Naive B cell (primary cell): ENCODE data around the gene HSD17B7. TPM values are rescaled to one million over a fixed set of nuclear protein-coding genes. Genes with fewer than 3 reads are reported as not detected.
A peak's percentile ranks its signal among the peaks of the same experiment; 100 is the strongest.
"Not testable (repeated sequence)": the region's sequence is repeated elsewhere in the genome, so short reads cannot be mapped to it uniquely, and the experiment has no call there.

ENCODE experiments used
- ATAC-seq, 2 donors: fragments of 150-1000 bp; cut with Tn5 transposase; 2 replicates each; pipeline ENCODE4 v1.10.0; 2021; ENCODE audit warnings: low read depth in 2 of 2, mild to moderate bottlenecking in 2 of 2, moderate library complexity in 2 of 2
- DNase-seq: peaks from one replicate; pipeline ENCODE4 v3.0.0; 2022
- H3K27ac Mint-ChIP-seq, 6 donors: one replicate each; pipeline ENCODE4 v1.8.0; 2020 to 2022; ENCODE audit warnings: mild to moderate bottlenecking in 6 of 6, mixed read lengths in 6 of 6, moderate library complexity in 5 of 6, inconsistent platforms in 2 of 6
- H3K27me3 Mint-ChIP-seq, 3 donors: one replicate each; pipeline ENCODE4 v1.8.0; 2021 to 2022; ENCODE audit warnings: mixed read lengths in 3 of 3, mild to moderate bottlenecking in 1 of 3
- H3K36me3 Mint-ChIP-seq, 2 donors: one replicate each; pipeline ENCODE4 v1.8.0; 2020 to 2022; ENCODE audit warnings: mixed read lengths in 2 of 2, inconsistent platforms in 1 of 2, mild to moderate bottlenecking in 1 of 2
- H3K4me1 Mint-ChIP-seq, 3 donors: one replicate each; pipeline ENCODE4 v1.8.0; 2020 to 2022; ENCODE audit warnings: mixed read lengths in 3 of 3, inconsistent platforms in 1 of 3, mild to moderate bottlenecking in 1 of 3, moderate library complexity in 1 of 3
- H3K4me3 Mint-ChIP-seq, 8 donors: one replicate each; pipeline ENCODE4 v1.8.0; 2020 to 2022; ENCODE audit warnings: mild to moderate bottlenecking in 8 of 8, mixed read lengths in 8 of 8, moderate library complexity in 8 of 8, inconsistent platforms in 2 of 8
- H3K9me3 Mint-ChIP-seq, 7 donors: one replicate each; pipeline ENCODE4 v1.8.0; 2020 to 2022; ENCODE audit warnings: mixed read lengths in 7 of 7, mild to moderate bottlenecking in 5 of 7, inconsistent platforms in 2 of 7, moderate library complexity in 1 of 7
- polyA plus RNA-seq, 6 donors: library from polyadenylated mRNA; unstranded; fragments of 300-500 nt; fragmentation: Illumina TruSeq; gene quantifications; one replicate each; pipeline ENCODE4 v1.2.3, GENCODE V29; 2021; ENCODE audit warnings: low read depth in 6 of 6

The HSD17B7 gene
- polyA plus RNA-seq, 6 donors from 2014 or later: 7.7 to 30.5 (median 20.8) TPM

GRCh38 chr1:162782671-162783070 is 7.8 kb upstream of the HSD17B7 start:
- H3K9me3 Mint-ChIP-seq: peaks cover 0 to 2% (median 0%) of the 10 kb centered on the region in 7 donors
- H3K4me3 Mint-ChIP-seq: no peak overlapping the region
- H3K27ac Mint-ChIP-seq: no peak overlapping the region
- peaks cover 32 to 53% (median 46%) of the 10 kb centered on the region in 3 donors for H3K27me3 Mint-ChIP-seq
- no peaks in the 10 kb centered on the region for H3K4me1 Mint-ChIP-seq
- ATAC-seq (no peak), DNase-seq (no peak)
- no peaks in the 10 kb centered on the region for H3K36me3 Mint-ChIP-seq

DNA sequence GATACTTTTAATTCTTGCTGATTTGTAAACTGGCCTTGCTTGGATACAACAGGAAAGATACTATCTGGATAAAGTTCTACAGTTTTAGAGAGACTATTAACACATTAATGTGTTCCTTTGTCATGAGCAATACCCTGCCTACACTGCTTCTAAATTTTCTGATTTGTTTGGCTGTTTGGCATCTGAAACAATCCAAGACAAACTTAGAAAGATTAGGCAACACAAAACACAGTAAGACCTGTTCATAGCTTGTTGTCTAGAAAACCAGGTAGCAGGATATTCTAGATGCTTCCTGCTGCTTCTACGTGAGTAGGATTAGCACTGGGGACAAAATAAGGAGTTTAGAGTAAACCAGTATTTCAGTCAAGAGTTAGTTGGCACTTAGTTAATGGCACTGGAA is 5.6 kb upstream of the HSD17B7 start:
- DNase-seq, H3K4me3 Mint-ChIP-seq, H3K27ac Mint-ChIP-seq, H3K36me3 Mint-ChIP-seq, H3K4me1 Mint-ChIP-seq, H3K9me3 Mint-ChIP-seq, ATAC-seq: not testable (repeated sequence)
- H3K27me3 Mint-ChIP-seq: peaks cover 22 to 43% (median 29%) of the 10 kb centered on the region in 3 donors

- not testable (repeated sequence) for DNase-seq, H3K27me3 Mint-ChIP-seq, H3K36me3 Mint-ChIP-seq, H3K4me1 Mint-ChIP-seq, ATAC-seq, H3K9me3 Mint-ChIP-seq
- H3K27ac Mint-ChIP-seq: peak overlapping the region in 2 of 6 donors; percentile 38 to 57
- peak overlapping the region in 1 of 8 donors; percentile 24 for H3K4me3 Mint-ChIP-seq
Observed at GRCh38 chr1:162788783-162789182, 1.7 kb upstream of the HSD17B7 start.

DNA sequence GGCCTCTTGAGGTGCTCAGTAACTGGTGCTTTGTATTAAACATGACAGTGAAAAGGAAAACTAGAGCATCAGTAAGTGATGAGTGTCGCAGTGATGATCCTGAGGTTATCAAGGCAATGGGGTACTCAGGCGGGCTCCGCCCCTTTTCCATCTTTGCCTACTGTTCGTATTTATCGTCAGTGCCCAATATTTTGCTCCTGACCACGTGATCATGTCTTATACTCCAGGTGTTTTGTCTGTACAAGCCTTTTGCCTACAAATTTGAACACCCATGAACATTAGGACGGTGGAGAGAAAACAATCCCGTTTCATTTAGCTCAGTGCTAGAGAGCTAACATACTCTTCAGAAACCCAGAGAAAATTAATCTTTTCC is 469 bp downstream of the HSD17B7 start:
- not testable (repeated sequence) for DNase-seq, H3K9me3 Mint-ChIP-seq, H3K36me3 Mint-ChIP-seq, H3K27me3 Mint-ChIP-seq, ATAC-seq, H3K4me1 Mint-ChIP-seq
- Mint-ChIP-seq H3K27ac (peak overlapping the region; percentile 92 to 99 (median 98)), H3K4me3 (peak overlapping the region; percentile 83 to 99 (median 96))

- not testable (repeated sequence) for DNase-seq, ATAC-seq, H3K27me3 Mint-ChIP-seq, H3K27ac Mint-ChIP-seq, H3K9me3 Mint-ChIP-seq, H3K4me3 Mint-ChIP-seq, H3K4me1 Mint-ChIP-seq
- H3K36me3 Mint-ChIP-seq: peaks cover 0 to 14% of the 10 kb centered on the region in 2 donors
Observed at GRCh38 chr1:162794284-162794683, 3.8 kb downstream of the HSD17B7 start.

DNA sequence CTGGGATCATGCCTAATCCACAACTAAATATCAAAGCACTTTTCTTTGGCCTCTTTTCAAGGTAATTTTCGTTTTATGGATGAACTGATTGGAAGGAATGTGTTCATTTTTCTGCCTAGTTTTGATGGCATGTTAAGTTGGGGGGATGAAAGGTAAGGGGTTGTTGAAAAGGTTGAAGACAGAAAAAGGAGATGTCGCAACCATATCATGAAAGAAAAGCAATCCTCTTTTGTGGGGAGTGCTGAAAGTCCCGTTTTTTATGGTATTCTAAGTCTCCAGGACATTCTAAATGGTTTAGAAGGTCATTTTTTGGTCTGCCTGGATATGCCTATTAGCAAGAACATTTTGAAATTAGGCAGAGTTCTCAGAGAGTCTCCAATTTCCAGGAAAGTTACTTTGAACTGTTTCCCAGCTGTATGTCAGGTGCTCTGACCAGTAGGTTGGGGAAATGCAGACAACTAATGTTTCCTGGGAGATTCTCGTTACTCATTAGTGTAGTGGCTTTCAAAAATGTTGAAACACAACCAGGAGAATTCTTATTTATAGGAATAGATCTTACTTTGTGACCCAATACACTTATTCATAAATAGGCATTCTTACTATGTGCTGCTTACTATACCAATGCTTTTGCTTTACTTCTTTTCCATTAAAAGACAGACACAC is 6.2 kb downstream of the HSD17B7 start:
- peak overlapping the region in 1 of 6 donors; percentile 80 for H3K27ac Mint-ChIP-seq
- DNase-seq, ATAC-seq, H3K27me3 Mint-ChIP-seq, H3K9me3 Mint-ChIP-seq, H3K4me3 Mint-ChIP-seq, H3K4me1 Mint-ChIP-seq: not testable (repeated sequence)
- peaks cover 0 to 19% of the 10 kb centered on the region in 2 donors for H3K36me3 Mint-ChIP-seq

GRCh38 chr1:162799995-162800830 is 9.7 kb downstream of the HSD17B7 start:
- peaks cover under 1 to 25% of the 10 kb centered on the region in 2 donors for H3K36me3 Mint-ChIP-seq
- not testable (repeated sequence) for ATAC-seq, H3K27me3 Mint-ChIP-seq, H3K4me1 Mint-ChIP-seq, H3K4me3 Mint-ChIP-seq, H3K27ac Mint-ChIP-seq, H3K9me3 Mint-ChIP-seq, DNase-seq

GRCh38 chr1:162807503-162807902 is 17.0 kb downstream of the HSD17B7 start:
- H3K4me3 Mint-ChIP-seq, ATAC-seq, H3K27me3 Mint-ChIP-seq, H3K27ac Mint-ChIP-seq, H3K4me1 Mint-ChIP-seq, H3K9me3 Mint-ChIP-seq, DNase-seq: not testable (repeated sequence)
- H3K36me3 Mint-ChIP-seq: peaks cover 7 to 27% of the 10 kb centered on the region in 2 donors

- not testable (repeated sequence) for DNase-seq, H3K27ac Mint-ChIP-seq, H3K9me3 Mint-ChIP-seq, H3K36me3 Mint-ChIP-seq, ATAC-seq, H3K4me3 Mint-ChIP-seq, H3K27me3 Mint-ChIP-seq, H3K4me1 Mint-ChIP-seq
Observed at GRCh38 chr1:162812357-162812756, 21.9 kb downstream of the HSD17B7 start.

- not testable (repeated sequence) for H3K9me3 Mint-ChIP-seq, DNase-seq, H3K27ac Mint-ChIP-seq, H3K36me3 Mint-ChIP-seq, H3K4me3 Mint-ChIP-seq, ATAC-seq
- peaks cover 16 to 24% (median 17%) of the 10 kb centered on the region in 3 donors for H3K27me3 Mint-ChIP-seq
- peaks cover 8 to 11% (median 10%) of the 10 kb centered on the region in 3 donors for H3K4me1 Mint-ChIP-seq
Observed at GRCh38 chr1:162818136-162818535, 27.6 kb downstream of the HSD17B7 start.

DNA sequence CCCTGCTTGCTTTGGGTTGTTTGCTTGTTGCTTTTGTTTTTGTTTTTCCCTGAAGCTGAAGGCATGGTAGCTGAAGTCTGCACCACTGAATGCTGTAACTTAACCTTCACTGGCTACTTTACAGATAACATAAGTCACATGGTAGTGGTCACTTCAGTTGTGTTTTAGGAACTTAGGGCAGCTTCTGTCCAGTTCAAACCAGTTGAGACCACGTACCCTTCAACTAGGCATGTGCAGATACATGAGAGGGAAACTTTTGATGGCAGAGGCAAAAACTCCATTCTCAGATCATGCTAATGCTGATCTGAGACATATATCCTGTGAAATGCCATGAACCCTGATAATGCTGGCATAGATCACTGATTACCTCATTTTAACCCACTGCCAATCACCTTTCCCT is 28.2 kb downstream of the HSD17B7 start:
- peaks cover 18 to 29% (median 22%) of the 10 kb centered on the region in 3 donors for H3K27me3 Mint-ChIP-seq
- ATAC-seq, H3K36me3 Mint-ChIP-seq, H3K9me3 Mint-ChIP-seq, H3K27ac Mint-ChIP-seq, H3K4me3 Mint-ChIP-seq, DNase-seq: not testable (repeated sequence)
- peaks cover 8 to 11% (median 10%) of the 10 kb centered on the region in 3 donors for H3K4me1 Mint-ChIP-seq

- DNase-seq: no peak
- peak; percentile 27 to 32 for ATAC-seq
- Mint-ChIP-seq H3K27me3 (peaks cover 45 to 48% (median 48%) of the 10 kb centered on the region in 3 donors), H3K36me3 (peaks cover 0 to 5% of the 10 kb centered on the region in 2 donors), H3K9me3 (peaks cover 0 to 4% (median 0%) of the 10 kb centered on the region in 7 donors), H3K4me1 (peaks cover 8 to 11% (median 10%) of the 10 kb centered on the region in 3 donors), H3K27ac (peak overlapping the region in 2 of 6 donors; percentile 5 to 50), H3K4me3 (peak overlapping the region in 4 of 8 donors; percentile 7 to 59 (median 39))
Observed at GRCh38 chr1:162822391-162823200, 32.1 kb downstream of the HSD17B7 start.

GRCh38 chr1:162823231-162823630 is 32.7 kb downstream of the HSD17B7 start:
- DNase-seq (no peak), ATAC-seq (no peak)
- Mint-ChIP-seq H3K9me3 (peaks cover 0 to 4% (median 0%) of the 10 kb centered on the region in 7 donors), H3K4me1 (peaks cover 8 to 11% (median 10%) of the 10 kb centered on the region in 3 donors), H3K4me3 (peak overlapping the region in 1 of 8 donors; percentile 57), H3K27ac (no peak overlapping the region), H3K27me3 (peaks cover 45 to 49% (median 48%) of the 10 kb centered on the region in 3 donors), H3K36me3 (peaks cover 0 to 5% of the 10 kb centered on the region in 2 donors)
